SKM-1 (cell line): Measurements from ENCODE around the gene GSTO2.
A peak's percentile ranks its signal among the peaks of the same experiment; 100 is the strongest.

Source experiments
- DNase-seq: peaks from one replicate; lab custom pipeline; 2025; ENCODE audit not compliant: unreplicated experiment; lab: John Stamatoyannopoulos, UW

Gene GSTO2

DNA sequence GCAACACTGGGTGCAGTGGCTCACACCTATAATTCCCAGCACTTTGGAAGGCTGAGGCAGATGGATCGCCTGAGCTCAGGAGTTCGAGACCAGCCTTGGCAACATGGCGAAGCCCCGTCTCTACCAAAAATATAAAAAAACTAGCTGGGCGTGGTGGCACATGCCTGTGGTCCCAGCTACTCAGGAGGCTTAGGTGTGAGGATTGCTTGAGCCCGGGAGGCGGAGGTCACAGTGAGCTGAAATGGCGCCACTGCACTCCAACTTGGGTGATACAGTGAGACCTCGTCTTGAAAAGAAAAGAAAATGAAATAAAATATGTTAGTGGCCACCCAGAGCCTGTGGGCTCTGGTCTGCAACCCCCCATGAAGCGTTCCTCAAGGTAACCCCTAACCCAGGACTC, 55.9 kb downstream of the GSTO2 start:
- DNase-seq = no peak

DNA sequence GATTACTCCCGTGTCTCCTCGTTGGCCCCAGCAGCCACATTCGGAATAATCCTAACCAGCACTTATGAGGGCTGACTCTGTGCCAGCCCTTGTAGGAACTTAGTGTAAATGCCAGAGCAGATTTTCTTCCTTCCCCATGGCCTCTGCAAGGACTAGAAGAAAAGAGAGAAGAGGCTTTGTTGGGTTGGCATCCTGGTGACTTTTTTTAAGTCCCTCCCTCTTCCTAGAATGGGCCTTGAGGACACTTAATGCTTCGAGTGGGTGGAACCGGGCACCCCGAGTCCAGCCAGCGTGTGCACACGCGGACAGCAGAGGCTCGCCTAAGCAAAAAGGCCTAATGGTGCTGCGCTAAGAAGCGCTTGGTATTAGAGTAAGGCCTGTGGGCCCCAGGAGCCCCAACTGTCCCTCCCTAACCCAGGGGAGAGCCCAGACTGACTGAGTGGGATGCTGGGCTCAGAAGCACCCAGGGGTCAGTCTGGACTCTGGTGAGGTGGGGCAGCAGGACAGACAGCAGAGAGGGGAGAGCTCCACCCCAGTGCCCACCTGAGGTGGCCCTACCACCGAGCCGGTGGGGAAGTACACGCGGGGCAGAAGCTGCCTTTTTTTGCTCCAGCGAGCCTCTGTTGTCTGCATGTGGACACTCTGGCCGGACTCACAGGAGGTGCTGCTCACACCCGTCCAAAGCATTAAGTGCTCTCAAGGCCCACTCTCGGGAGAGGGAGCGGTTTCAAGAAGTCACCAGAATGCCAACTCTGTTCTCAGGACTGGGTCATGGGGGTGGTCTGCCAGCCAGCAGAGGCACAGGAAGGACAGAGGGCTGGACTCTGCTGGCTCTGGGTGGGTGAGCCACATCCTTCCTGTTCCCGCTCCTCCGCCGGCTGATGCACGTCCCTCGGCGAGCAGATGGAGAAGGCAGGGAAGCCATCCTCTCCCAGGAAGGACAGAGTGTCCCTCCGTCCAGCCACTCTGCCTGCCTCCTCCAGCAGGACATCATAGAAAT, 56.8 kb downstream of the GSTO2 start:
- no peak for DNase-seq

DNA sequence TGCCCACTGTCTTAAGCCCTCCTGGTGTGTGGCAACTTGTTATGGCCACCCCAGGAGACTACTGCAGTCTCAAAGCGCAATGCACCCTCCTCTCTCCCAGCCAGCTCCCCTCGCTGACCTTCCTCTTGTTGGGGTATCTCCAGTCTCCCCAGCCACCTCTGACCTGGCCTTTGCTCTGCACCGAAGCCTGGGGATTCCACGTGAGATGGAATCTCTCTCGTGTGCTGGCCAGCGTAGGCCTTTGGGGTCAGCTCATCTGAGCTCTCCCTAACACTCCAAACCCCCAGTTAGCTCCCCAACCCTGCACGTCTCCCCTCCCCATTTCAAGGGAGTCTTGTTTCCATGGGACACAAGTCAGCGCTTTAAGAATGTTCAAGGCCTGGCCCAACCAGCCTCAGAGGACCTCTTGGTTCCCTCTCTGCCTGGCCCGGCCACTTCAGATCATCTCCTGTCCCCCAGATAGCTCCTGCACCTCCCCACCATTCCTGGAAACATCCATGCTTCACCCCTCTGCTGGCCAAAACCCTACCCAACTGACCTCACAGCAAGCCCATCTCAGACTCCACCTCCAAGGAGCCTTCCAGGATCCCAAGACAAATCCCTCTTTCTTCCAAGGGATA, 58.1 kb downstream of the GSTO2 start:
- no peak for DNase-seq

DNA sequence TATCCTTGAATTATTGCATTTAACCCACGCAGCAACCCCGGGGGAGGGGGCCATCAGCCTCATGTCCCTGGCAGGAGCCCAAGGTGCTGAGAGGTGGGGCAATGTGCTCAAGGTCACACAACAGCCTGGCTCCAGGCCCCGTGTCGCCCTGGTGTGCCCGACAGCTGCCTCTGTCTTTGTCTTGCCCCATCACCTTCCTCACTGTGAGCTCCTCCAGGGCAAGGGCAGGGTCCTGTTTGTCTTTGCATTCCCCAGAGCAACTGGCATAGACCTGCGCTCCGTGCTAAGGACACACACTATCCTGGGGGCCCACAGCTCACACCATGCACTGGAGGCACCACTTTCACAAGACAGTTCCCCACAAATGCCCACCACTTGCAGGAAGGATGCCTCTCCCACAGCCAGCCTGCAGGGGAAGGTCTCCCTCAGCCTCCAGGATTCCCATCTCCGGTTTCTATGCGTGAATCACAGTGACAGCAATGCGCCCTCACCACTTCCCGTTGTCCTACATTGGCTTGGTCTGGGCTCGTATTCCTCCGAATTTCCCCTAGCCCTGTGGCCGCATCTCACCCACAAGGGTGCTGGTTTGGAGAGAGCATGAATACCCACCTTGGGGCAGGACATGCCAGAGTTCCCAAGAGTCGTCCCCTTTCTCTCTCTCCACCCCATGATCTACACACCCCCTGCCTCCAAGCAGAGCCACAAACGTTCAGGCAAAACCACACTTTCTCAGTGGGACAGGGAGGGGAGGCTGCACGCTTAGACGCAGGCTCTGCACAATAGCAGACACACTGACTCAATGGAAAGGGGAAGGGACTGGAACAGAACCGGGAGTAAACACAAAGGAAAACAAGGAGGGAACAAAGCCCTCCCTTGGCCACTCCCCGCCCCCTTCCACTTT, 59.0 kb downstream of the GSTO2 start:
- no peak for DNase-seq

DNA sequence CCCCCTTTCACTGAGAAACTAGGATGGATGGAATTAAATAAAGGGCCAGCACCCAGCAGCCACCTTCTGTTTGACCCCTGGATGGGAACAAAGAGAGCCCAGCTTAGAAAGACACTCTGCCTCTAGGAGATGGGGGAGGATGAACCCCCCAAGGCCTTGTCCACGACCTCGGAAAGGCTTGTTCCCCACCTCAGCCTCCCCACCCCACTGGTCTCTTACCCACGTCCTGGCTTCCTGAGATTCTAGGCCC, 59.6 kb downstream of the GSTO2 start:
- DNase-seq = no peak

DNA sequence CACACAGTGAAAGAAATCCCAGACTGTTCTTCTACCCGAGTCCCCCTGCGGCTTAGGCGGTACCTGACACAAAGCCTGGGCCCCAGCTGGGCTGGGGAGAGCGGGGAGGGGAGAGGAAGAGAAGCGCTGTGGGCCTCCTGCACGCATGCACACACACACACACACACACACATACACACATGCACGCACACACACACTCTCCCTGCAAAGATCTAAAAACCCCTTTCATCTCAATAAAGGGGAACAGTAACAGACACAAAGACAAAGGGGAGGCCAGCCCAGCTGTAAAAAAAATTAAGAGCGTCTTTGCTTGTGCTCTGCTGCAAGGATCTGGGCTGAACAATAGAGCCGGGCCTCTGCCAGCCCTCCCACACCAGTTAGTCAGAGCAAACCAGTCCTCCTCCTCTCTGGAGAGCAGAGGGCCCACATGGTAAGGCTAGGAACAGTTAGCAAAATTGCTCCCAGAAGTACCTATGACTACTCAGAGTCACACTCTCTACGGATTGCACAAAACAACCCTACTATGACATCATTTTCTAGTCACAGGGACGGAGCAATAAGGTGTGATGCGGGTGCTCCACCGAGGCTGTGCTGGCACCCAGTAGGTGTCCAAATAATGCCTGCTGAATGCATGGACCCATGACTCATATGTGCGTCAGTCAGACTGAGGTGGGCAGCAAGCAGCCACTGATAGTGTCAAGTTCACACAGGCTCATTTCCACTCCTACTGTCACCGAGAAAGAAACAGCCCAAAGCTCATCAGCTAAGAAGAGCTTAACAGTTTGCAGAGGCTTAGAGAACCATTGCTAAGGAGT, 60.1 kb downstream of the GSTO2 start:
- peak; percentile 29 for DNase-seq

DNA sequence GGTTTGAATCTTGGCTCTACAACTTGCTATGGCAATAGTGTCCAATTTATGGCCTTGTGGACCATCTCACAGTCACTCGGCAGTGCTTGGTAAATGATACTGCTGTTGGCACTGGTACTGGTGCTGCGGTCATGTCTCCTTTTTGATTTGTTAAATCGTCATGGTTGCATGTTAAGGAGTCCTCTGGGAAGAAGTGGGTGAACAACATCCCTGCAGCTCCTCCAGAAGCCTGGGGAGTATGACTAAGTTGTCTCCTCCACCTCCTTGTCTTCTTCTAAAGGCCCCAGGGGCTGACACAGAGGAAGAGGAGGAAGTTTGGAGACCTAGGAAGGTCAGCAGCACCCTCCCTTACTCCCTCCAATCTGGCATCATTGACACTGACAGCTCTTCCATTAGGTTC, 60.8 kb downstream of the GSTO2 start:
- no peak for DNase-seq

DNA sequence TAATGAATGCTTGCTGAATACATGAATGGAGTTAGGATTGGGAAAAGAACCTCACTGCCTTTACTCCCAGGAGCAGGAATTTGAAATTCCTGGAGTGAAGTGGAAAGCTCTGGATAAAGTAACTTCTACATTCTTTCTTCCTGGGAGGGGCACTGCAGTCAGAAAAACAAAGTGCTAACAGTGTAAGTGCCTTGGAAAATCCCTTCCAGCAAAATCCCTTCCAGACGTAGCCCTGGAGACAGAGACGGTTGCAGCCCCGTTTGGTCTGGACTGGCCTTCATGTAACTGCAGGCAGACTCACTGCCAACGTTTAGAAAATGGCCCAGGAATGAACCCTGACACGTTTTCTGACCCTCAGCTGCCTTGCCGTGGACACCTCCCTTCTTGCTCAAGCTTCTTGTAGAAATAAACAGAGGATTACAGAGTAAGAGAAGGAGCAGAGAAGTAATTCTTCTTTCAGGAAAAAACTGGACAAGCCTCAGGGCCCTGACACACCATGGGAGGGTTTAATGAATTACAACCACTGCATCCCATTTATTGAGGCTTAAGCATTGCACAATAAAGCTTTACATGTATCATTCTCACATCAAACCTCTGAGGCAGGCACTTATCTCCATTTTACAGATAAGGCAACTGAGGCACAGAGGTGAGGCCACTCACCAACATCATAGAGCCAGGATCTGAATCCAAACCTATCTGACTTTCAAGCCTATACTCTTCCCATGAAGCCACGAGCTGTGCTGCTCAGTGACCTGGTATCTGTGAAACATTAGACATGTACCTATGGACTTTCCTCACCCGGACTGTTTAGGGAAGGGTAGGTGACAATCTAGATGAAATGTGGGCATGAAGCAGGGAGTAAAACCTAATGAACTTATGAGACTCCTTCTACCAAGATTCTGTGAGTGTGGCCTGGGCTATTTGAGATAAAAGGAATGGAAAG, 61.5 kb downstream of the GSTO2 start:
- peak; percentile 14 for DNase-seq

DNA sequence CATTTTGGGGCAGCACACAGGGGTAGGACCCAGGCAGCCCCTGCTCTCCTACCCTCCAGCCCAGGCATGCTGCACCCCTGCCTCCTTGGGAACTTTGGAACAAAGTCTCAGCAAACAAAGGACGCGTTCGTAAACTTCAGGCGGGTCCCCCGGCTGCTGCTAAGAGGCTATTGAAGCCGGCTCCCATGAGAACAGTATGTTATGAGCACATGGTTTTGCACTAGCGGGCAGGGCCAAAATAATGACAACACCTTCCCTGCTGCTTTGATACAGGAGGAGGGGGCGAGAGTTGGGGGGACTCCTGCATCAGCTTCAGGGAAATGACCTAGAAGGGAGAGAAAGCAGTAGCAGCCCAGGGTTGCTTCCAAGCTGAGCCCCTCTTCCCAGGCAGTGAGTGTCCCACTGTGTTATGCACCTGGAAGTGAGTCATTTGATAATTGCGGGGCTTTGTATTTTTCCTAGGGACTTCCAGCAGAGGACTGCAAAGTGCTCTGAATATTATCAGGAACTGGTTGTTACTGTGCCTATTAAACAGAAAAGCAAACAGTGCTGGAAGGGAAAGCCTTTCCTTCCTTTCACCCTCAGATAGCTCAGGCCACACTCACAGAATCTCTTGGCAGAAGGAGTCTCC, 62.3 kb downstream of the GSTO2 start:
- no peak for DNase-seq

DNA sequence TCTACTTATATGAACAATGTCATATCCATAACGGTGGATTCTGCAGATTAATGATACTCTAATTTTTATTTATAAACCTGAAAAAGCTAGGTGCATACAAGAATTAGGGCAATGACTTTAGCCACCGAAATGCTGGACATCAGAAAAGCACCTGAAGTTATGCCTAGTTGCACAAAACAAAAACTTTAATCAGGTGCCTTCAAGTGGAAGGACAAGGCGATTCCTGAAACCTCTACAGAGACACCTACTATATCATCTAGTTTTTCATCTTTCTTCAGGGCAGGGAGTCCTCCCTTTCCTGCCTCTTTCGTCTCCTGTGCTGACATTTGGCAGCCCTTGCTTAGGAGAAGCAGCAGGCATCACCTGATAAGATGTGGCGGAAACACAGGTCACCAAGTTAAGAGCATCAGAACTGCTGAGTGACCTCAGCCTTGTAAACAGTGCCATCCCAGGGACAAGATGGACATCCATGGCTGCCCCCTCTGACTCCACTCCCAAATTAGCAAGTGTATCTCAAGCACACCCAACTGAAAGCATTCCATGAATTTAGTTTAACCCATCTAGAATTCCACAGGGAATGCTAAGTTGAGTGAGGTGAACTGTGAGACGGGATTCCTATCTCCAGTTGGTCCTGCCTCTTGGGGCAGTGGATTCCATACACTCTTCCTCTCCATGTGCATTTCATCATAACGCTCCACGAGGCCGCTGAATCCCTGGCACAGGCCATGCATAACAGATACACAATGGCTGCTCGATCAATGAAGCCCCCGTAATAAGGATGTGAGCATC, 63.5 kb downstream of the GSTO2 start:
- DNase-seq = no peak

DNA sequence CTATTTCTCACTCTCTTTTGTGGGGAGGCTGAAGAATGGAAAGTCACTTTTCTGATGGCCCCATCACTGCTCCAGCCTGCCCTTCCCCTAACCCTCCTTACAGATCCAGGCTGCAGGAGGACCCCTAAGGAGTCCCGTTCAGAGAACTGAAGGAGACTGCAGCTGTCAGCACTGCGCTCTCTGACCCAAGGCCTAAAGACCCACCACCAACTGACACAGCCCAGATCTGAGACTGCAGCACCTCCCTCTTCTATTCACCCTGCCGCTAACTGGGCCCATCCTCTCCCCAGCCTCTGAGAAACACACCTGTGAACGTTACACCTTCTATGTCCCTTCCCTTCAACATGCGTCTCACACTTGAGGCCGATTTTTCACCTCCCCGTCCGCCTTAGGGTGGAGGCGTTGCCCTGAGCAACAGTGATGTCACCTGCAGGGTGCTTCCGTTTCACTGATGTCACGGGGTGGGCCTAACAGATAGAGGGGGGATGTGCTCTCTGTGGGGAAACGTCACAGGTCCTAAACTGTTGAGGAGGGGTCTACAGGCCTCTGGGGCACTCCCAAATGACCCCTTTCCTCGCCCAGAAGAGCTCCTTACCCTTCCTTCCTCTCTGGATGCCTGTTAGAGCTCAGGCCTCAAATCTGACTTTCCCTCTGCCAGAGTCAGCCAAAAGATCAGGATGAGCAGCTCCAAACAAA, 64.2 kb downstream of the GSTO2 start:
- DNase-seq = no peak

DNA sequence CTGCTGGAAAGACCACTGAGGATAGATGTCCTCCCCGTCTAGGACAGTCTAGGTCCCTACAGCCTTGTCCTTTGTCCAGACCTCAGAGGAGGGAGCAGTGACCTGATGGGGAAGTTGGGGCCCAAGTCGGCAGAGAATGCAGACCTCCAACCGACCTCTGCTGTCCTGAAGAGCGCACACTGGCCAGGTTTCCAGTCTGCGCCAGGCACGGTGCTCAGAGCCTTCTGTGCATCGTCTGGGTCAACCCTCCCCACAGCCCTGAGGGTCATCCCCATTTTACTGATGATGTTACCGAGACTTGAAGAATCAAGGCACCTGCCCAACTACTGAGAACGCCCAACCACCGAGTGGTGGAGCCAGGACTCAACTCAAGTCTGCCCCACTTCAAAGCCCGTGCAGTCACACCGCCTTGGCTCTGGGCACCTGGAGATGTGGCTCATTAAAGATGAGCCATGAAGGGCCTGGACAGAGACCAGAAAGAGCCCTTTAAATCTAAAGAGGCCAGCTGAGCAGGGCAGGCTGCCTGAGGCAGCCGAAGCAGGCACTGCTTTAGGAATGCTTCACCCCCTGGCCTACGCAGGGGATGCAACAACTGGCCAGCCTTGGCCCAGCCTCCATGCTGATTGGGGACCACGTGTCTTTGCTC, 64.9 kb downstream of the GSTO2 start:
- no peak for DNase-seq

DNA sequence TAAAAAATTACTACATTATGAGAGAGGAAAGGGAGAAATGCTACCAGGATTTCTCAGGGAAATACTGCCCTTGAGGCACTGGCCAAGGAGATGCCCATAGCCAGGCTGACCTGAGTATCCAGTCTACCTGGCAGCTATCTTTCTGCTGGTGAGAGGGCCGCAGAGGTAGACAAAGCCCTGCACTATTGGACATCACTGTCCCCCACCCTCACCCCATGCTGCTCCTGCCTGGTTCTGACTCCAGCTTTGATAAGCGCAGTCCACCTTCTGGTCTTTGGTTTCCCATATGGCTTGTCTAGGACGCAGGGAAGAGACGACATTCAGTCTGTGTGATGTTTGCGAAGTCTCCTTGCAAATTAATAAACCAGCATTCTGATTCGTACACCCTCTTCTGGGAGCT, 65.6 kb downstream of the GSTO2 start:
- DNase-seq = no peak

DNA sequence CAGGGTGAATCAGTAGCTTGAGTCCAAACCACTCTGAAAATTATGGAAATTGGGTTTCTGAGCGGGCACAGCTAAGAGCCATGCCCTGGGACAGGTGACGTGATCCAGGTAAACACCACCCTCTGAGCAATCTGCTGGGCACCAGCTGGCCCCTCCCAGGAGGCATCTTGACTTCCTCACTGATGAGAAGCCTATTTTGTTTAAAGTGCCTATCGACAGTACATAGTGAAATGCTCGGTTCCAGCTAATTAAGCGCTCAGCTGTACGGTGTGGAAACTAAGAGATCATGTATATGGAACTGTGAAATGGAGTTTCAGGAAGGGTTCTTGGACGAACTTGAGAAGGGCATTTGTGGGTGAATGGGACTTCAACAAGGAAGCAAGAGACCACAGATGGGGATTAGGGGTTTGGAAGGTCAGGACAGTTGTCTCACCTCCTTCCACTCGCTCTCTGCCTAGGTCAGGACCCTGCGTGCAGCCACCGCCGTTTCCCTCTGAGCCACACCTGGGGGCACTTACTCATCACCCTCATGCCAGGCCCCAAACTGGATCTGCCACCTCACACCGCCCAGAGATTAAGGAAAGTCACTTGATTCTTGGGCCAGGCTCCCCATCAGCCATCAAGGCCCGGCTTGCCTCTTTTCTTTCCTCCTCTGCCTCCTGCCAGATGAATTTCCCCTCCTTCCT, 66.1 kb downstream of the GSTO2 start:
- DNase-seq = no peak

DNA sequence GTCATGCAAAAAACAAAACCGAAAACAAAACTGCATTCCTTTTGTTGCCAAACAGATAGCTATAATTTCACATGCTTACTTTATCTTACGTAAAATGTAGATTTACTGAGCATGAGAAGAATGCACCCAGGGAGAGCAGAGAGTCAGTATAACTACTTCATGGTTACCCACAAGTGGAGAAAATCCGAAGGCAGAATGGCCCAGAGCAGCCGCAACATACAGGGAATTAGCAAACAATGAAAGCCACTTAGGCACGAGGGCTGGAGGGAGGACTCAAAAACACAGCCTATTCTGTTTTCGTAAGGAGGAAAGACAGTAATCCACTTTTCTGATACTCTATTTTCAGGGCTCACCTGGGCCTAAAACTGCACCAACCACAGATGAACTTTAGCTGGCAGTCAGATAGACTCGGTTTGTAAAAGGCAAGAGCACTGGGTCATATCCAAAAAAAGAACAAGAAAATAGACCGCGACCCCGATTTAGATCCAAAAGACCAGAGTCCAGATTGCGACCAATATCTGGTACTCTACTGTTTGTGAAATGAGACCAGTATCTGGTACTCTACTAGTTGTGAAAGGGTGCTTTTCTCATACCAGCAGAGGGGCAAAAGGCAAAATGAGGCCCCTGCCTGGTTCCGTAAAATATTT, 68.0 kb downstream of the GSTO2 start:
- no peak for DNase-seq

DNA sequence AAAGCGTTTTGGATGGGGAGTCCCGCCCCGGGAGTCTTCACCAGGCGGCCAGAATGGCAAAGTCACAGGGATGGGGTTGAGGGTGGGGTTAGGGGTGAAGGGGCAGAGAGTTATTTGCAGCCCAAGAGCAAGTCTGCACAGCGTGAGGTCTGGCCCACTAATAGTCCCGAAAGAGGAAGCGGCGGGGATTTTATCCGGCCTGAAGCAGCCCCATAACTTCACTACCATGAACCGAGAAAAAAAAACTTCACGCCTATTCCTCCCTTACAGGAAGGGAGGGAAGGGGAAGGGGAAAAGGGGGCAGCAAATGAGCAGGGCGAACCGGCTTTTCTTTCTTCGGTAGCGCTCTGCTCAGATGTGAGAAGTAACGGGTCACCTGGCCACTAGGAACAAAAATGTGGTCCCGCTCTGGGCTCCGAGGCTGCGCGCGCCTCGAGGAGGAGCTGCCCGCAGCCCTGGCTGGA, 68.6 kb downstream of the GSTO2 start:
- peak; percentile 55 for DNase-seq
